ENCODE data around the gene GJB6.

The GJB6 gene

DNA sequence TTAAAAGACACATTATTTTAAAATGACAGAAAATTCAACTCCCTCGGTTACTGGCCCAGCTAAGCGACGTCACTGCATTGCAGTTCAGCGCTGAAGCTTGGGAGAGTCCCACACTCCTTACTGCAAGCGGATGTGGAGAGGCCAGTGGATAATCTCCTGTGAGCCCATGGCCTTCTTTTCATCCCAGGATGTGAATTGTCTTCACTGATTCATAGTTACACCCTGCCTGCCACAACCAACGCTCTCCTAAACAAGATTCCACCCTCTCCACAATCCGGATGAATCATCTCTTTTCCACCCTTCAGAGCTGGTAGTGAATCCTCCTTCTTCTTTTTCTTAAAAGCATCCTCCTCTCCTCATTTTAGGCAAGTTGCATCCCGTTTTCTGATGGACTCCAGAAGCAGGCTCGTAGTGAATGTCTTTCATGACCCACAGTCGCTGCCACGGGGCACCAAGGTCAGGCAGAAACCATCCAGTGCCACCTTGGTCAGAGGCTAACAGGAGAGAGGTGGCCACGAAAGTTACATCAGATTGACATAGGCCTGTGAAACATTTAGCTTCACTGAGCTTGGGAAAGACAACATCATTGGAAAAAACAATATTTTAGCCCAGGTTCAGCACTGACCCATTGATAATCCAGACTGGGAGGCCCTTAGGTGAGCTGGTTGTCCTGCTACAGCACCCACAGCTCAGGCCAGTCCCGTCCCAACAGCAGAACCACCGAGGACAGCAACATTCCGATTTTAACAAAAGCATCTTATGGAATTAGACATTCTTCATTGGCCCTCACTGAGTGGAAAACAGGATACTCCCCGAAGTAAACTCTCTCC lies 41.4 kb downstream of the GJB6 start:
- ChIA-PET POLR2A (interaction anchor here (1.0 kb wide), 1 partner anchor 63 kb away, joined by 3 read pairs; no protein-coding TSS in a partner anchor), CTCF (interaction anchor here (0.7 kb wide), 1 partner anchor 11 kb away, joined by 3 read pairs; no protein-coding TSS in a partner anchor)
- no peak for TF ChIP-seq L3MBTL2 (conservative IDR thresholded peaks at IDR 0.05)
- TF ChIP-seq ELF4 (IDR thresholded peaks at IDR 0.05) = no peak
- no peak for TF ChIP-seq CTBP1 (IDR thresholded peaks at IDR 0.05; ENCODE audit: borderline replicate concordance)
- no peak for TF ChIP-seq LEF1 (IDR thresholded peaks at IDR 0.05; ENCODE audit: borderline replicate concordance)
- no peak for TF ChIP-seq ARNT (IDR thresholded peaks at IDR 0.05)
- TF ChIP-seq SUZ12 (IDR thresholded peaks at IDR 0.05) = no peak
- no peak for TF ChIP-seq FOXK2 (IDR thresholded peaks at IDR 0.05)
- TF ChIP-seq, protein P1, sequence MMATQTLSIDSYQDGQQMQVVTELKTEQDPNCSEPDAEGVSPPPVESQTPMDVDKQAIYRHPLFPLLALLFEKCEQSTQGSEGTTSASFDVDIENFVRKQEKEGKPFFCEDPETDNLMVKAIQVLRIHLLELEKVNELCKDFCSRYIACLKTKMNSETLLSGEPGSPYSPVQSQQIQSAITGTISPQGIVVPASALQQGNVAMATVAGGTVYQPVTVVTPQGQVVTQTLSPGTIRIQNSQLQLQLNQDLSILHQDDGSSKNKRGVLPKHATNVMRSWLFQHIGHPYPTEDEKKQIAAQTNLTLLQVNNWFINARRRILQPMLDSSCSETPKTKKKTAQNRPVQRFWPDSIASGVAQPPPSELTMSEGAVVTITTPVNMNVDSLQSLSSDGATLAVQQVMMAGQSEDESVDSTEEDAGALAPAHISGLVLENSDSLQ (IDR thresholded peaks at IDR 0.05) = no peak
- TF ChIP-seq BHLHE40 (IDR thresholded peaks at IDR 0.05; ENCODE audit: borderline replicate concordance) = no peak
- TF ChIP-seq ZNF384 (IDR thresholded peaks at IDR 0.05) = no peak
- TF ChIP-seq SP1 (IDR thresholded peaks at IDR 0.05) = no peak
- no peak for TF ChIP-seq FOXM1 (IDR thresholded peaks at IDR 0.05; ENCODE audit: borderline replicate concordance)
- TF ChIP-seq FOXA1 (IDR thresholded peaks at IDR 0.05) = no peak
- TF ChIP-seq HDGF (IDR thresholded peaks at IDR 0.05; ENCODE audit: borderline replicate concordance) = no peak
- TF ChIP-seq TARDBP (IDR thresholded peaks at IDR 0.05) = no peak
- DNase-seq (ENCODE audit: extremely low spot score) = no peak

DNA sequence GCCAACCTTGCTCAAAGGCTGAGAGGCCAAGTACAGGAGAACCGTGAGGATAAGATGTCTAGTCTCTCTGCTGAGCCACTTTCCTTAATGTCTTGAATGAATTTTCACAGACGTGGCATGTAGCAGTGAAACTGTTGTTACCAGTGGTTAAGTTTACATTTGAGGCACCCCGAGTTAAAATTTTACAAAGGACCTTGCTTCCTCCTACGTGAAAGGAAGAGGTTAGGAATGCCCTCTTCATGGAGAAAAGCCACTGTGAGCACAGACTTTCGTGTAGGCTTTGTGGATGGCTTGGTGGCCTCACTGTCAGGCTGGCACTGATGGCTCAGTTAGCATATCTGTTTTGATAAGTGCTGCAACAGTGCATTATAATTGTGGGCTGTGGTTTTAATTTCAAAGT lies 42.0 kb downstream of the GJB6 start:
- no peak for TF ChIP-seq HDGF (IDR thresholded peaks at IDR 0.05; ENCODE audit: borderline replicate concordance)
- TF ChIP-seq, protein P1 (IDR thresholded peaks at IDR 0.05) = no peak
- TF ChIP-seq SUZ12 (IDR thresholded peaks at IDR 0.05) = no peak
- TF ChIP-seq FOXM1 (IDR thresholded peaks at IDR 0.05; ENCODE audit: borderline replicate concordance) = no peak
- no peak for TF ChIP-seq BHLHE40 (IDR thresholded peaks at IDR 0.05; ENCODE audit: borderline replicate concordance)
- no peak for TF ChIP-seq FOXA1 (IDR thresholded peaks at IDR 0.05)
- TF ChIP-seq SP1 (IDR thresholded peaks at IDR 0.05) = no peak
- no peak for TF ChIP-seq ZNF384 (IDR thresholded peaks at IDR 0.05)
- no peak for TF ChIP-seq CTBP1 (IDR thresholded peaks at IDR 0.05; ENCODE audit: borderline replicate concordance)
- TF ChIP-seq ELF4 (IDR thresholded peaks at IDR 0.05) = no peak
- TF ChIP-seq TARDBP (IDR thresholded peaks at IDR 0.05) = no peak
- TF ChIP-seq L3MBTL2 (conservative IDR thresholded peaks at IDR 0.05) = no peak
- no peak for TF ChIP-seq FOXK2 (IDR thresholded peaks at IDR 0.05)
- no peak for TF ChIP-seq LEF1 (IDR thresholded peaks at IDR 0.05; ENCODE audit: borderline replicate concordance)
- no peak for TF ChIP-seq NFRKB (IDR thresholded peaks at IDR 0.05)
- TF ChIP-seq ARNT (IDR thresholded peaks at IDR 0.05) = no peak
- DNase-seq (ENCODE audit: extremely low spot score) = no peak
- POLR2A ChIA-PET = no interaction called here
- CTCF ChIA-PET = no interaction called here

DNA sequence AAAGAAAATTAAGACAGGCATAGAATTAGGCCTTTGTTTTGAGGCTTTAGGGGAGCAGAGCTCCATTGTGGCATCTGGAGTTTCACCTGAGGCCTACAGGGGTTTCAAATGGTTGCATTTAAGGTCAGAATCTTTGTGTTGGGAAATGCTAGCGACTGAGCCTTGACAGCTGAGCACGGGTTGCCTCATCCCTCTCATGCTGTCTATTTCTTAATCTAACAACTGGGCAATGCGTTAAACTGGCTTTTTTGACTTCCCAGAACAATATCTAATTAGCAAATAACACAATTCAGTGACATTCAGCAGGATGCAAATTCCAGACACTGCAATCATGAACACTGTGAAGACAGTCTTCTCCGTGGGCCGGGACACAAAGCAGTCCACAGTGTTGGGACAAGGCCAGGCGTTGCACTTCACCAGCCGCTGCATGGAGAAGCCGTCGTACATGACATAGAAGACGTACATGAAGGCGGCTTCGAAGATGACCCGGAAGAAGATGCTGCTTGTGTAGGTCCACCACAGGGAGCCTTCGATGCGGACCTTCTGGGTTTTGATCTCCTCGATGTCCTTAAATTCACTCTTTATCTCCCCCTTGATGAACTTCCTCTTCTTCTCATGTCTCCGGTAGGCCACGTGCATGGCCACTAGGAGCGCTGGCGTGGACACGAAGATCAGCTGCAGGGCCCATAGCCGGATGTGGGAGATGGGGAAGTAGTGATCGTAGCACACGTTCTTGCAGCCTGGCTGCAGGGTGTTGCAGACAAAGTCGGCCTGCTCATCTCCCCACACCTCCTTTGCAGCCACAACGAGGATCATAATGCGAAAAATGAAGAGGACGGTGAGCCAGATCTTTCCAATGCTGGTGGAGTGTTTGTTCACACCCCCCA lies 43.2 kb downstream of the GJB6 start:
- TF ChIP-seq, protein P1 (IDR thresholded peaks at IDR 0.05) = no peak
- TF ChIP-seq SP1 (IDR thresholded peaks at IDR 0.05) = no peak
- TF ChIP-seq FOXM1 (IDR thresholded peaks at IDR 0.05; ENCODE audit: borderline replicate concordance) = no peak
- TF ChIP-seq L3MBTL2 (conservative IDR thresholded peaks at IDR 0.05) = no peak
- TF ChIP-seq HDGF (IDR thresholded peaks at IDR 0.05; ENCODE audit: borderline replicate concordance) = no peak
- no peak for TF ChIP-seq LEF1 (IDR thresholded peaks at IDR 0.05; ENCODE audit: borderline replicate concordance)
- CTCF ChIA-PET = no interaction called here
- POLR2A ChIA-PET = no interaction called here
- no peak for DNase-seq (ENCODE audit: extremely low spot score)

DNA sequence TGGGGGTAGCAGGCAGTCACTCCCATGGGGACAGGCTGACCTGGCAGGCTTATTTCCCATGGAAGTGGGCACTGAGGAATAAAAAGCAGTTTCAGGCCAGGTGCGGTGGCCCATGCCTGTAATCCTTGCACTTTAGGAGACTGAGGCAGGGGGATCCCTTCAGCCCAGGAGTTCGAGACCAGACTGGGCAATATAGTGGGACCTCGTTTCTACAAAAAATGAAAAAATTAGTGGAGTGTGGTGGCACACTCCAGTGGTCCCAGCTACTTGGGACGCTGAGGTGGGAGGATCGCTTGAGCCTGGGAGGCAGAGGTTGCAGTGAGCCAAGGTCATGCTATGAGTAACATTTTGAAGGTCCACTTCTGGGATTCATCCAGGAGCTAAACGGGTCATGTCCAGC lies 45.3 kb downstream of the GJB6 start:
- no peak for TF ChIP-seq ELF4 (IDR thresholded peaks at IDR 0.05)
- no peak for DNase-seq (ENCODE audit: extremely low spot score)
- ChIA-PET POLR2A (interaction anchor here (0.8 kb wide), 1 partner anchor 295 kb away, joined by 3 read pairs; no protein-coding TSS in a partner anchor), CTCF (no interaction called here)

DNA sequence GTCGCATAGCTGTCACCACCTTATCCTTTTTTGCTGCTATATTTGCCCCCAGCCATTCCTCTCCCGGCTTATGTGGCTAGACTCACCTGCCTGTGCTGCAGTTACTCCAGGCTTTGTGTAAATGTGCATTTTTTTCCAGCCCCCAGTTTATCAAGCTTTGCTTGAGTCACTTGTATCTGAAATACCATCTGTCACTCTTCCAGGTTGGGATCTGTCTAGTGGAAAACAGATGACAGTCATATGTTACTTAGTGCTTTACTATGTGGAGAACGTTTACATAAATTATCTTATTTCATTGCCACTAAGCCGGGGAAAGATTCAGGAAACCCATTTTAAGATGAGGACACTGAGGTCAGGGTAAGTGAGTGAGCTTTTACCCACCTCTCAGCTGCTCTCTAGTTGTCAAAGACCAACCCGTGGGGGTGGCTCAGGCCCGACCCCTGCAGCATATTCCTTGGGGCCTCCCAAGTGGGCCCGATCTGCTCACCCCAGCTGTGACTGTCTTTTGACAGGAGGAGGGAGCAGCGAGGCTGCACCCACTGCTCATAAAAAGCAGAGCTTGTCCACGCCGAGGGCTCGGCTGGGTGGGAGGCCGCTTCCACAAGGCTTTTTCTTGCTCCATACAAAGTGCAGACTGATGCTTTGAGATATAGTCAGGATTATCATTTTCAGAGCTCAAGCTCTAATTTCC lies 46.6 kb downstream of the GJB6 start:
- CTCF ChIA-PET = interaction anchor here (0.8 to 1.9 kb wide), 2 partner anchors 9 to 11 kb away, joined by 3 to 7 read pairs; no protein-coding TSS in a partner anchor
- TF ChIP-seq FOXK2 (IDR thresholded peaks at IDR 0.05) = no peak
- no peak for TF ChIP-seq LEF1 (IDR thresholded peaks at IDR 0.05; ENCODE audit: borderline replicate concordance)
- POLR2A ChIA-PET = interaction anchor here (1.2 kb wide), 1 partner anchor 991 kb away, joined by 3 read pairs; the partner anchor contains the start of genes MRPL57 and SKA3
- DNase-seq (ENCODE audit: extremely low spot score) = no peak

Measured in HEK293T (cell line).